Measurements from ENCODE around the gene ELMOD3.
"Not testable (repeated sequence)": the region's sequence is repeated elsewhere in the genome, so short reads cannot be mapped to it uniquely, and the experiment has no call there.

Gene ELMOD3

DNA sequence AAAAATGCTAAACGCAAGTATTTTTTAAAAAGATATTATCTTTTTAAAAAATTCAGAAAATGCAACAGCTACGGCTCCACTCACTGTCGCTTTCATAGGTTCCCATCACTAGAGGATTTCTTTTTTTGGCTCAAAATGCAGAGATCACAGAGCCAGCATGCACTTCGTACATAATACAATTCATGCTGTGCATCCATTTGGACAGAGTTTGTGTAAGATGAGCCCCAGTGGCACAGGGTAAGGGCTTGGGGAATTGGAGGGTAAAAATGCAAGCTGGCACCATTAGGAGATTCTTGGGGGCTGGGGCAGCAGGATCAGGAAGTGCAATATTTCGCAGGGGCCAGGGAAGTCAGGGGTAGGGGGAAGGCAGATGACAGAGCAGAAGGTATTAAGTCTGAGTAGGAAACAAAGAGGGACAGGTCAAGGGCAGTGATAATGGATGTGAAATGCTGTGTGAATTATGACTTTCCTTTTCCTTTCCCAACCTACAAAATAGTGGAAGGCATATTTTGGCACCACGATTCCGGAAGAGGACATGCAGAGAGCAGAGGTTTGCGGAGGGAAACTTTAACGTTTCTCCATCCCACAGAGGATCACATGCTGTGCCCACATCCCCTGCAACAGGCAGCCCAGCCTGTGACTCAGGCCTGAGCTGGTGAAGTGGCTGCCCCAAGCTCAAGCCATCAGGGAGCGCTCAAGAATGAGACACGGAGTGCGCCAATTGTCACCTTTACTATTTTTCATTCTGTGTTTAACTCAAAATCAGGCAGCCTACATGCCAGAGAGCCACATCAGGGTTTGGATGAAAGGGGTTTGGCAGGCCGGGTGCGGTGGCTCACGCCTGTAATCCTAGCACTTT is 50.9 kb downstream of the ELMOD3 start:
- DNase-seq = no peak

DNA sequence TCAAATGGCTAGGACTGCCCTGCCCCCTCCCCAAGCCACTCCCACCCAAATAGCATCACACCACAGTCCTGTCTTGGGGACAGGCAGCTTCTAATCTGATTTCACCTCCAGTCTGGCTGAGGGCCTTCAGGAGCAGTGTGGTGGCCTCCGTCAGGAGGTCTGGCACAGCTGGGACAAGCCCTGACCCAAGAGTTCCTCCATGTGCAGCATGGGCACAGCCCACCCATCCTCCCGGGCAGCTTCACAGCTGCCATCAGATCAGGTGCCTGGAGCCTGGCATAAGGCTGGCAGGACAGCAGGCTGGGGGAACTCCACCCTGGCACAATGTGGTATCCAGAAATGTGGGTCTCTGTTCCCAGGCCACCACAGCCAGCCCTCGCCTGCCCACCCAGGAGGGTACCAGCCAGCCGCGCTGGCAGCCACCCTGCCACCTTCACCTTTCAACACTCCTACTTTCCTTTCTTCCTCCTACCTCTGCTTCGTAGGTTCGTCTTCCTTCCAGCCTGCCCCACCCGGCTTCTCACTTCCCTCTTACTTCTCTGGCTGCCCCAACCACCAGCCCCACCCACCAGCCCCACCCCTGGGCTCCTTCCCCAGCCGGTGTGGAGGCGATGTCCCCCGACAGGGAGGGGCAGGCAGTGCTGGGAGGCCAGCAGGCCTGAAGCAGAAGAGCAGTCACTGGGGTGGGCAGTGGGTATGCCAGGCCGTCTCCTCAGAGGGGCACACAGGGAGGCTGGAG is 55.4 kb downstream of the ELMOD3 start, which contains the start of gene CAPG:
TSS of gene CAPG (minus strand) at position 522 of the 739 bp plus-strand sequence. CDS start 8,221 bp downstream, outside the sequence.
- DNase-seq = no peak

GRCh38 chr2:85410584-85411404 is 56.2 kb downstream of the ELMOD3 start:
- DNase-seq = no peak

DNA sequence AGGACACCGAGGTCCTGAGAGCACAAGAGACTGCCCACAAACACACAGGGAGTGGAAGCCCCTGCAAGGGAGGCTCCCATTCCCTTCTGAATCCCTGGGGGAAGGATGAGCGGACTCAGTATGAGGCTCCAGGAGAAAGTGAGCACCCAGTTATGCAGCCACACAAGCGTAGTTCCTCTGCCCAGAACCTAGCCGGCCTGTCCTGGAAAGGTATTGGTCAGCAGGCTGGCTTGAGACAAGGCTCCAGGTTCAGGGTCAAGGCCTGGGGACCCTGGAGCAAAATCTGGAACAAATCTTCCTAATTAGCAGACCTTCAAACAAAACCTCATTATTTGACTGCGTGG is 56.8 kb downstream of the ELMOD3 start:
- no peak for DNase-seq

DNA sequence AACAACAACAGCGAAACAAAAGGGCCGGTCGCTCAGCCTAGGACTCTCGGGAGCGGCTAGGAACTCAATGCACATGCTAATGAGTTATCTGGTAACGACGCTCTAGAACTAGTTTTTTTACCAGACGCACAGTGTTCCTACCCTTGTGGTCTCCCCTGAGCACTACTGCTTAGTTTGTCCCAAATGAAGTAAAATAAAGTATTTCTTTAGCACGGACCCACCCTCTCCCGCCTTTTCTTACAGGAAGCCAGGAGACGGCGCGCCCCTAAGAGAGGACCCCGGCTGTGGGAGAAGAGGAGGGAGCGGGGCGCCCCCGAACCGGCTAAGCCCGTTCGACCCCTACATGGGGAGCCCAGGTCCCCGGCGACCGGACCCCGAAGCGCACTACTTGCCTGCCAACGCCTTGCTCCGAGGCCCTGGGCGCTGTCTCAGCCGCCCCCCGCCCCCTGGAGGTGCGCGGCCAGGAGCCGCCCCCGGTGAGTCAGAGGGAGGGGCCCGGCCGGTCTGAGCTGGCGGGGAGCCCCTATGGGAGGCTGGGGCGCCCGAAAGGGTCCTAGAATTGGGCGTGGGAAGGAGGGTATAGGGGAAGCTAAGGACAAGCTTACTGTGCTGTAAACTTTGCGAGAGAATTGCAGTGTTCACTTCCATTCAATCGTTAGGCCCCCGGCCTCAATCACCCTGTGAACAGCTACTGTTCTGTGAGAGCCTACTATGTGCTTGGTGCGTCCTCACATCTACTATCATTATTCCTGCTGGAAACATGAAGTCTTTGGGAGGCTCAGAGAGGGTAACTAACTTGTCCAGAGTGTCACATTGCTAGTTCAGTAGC is 59.2 kb downstream of the ELMOD3 start:
- DNase-seq = no peak

DNA sequence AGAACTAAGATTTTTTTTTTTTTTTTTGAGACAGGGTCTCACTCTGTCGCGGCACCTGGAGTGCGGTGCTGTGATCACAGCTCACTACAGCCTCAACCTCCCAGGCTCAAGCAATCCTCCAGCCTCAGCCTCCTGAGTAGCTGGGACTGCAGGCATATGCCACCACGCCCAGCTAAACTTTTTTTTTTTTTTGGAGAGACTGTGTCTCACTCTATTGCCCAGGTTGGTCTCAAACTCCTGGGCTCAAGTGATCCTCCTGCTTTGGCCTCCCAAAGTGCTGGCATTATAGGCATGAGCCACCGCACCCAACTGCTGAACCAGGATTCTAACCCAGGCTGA is 59.8 kb downstream of the ELMOD3 start:
- not testable (repeated sequence) for DNase-seq

DNA sequence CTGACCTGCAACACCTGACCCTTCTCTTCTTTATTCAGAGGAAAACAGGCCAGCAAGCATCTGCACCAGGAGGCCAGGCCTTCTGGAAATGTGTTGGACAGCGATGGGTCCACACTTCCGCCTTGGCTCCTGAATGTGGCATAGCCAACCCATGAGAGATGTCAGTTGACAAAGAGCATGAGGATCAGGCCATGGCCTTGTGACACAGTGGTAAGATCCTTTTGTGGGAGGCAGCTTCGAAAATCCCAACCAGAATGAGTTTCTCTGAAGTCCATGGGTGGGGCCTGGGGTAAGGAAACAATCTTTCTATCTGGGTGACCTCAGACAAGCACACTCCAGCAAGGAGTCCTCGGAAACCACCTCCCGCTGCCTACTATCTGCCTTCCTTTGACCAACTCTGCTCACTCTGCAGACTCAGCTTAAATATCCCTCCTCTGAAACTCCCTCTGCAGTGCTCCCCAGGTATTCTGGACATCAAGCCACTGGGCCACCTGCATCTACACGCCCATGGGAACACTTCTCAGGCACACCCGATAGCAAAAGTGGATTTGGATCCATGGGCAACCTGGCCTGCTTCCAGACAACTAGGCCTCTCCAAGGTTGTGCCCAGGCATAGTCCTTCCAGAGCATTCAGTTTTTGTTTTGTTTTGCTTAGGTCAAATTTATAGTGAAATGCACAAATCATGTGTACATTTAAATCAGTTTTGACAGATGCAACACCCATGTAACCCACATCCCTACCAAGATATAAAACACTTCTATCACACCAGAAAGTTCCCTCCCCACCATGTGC is 60.4 kb downstream of the ELMOD3 start:
- DNase-seq = no peak

- DNase-seq = no peak
Measured at GRCh38 chr2:85415980-85416650, 61.5 kb downstream of the ELMOD3 start.

DNA sequence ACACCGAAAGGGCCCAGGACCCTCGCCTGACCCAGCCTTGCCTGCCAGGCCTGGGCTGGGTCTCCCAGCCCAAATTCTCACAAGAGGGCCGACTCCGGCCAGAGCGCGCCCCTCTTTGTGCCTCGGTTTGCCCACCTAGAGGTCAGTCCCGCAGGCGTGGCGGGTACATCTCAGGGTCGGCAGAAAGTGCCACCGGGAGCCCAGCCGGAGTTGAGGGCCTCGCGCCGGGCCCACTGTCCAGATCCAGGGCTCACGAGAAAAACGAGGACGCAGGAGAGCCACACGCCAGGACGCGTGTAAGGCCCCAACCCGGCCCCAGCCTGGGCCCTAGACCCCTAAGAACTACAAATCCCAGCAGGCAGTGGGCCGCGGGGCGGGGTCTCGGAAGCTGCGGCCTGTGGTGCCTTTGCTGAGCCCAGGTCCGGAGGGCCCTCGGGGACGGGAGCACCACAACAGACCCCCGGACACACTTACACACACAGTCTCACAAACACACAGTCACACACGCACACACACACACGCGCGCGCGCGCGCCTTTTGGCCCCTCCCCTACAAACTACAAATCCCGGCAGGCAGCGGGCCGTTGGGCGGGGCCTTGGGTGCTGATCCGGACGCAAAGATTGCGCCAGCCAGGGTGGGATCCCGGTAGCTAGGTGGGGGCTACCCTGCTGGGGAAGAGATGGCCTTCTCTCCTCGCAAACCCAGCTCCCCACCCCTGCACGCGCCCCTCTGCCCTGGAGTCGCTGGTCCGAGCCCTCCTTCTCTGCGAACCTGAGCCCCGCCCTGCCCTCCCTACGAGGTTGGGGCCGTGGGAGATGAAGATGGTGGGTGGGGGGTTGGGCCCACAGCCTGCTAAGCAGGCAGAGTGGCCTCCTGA is 63.8 kb downstream of the ELMOD3 start, which contains the start of gene SH2D6:
TSS of gene SH2D6 (plus strand) at position 583 of the 877 bp plus-strand sequence. CDS start 10,752 bp downstream, outside the sequence.
- peak; percentile 29 for DNase-seq

GRCh38 chr2:85419009-85419675 is 64.6 kb downstream of the ELMOD3 start:
- DNase-seq = no peak

- DNase-seq = peak; percentile 27
Measured at GRCh38 chr2:85420536-85421259, 66.1 kb downstream of the ELMOD3 start.

GRCh38 chr2:85421260-85422071 is 66.9 kb downstream of the ELMOD3 start:
- peak; percentile 52 for DNase-seq

DNA sequence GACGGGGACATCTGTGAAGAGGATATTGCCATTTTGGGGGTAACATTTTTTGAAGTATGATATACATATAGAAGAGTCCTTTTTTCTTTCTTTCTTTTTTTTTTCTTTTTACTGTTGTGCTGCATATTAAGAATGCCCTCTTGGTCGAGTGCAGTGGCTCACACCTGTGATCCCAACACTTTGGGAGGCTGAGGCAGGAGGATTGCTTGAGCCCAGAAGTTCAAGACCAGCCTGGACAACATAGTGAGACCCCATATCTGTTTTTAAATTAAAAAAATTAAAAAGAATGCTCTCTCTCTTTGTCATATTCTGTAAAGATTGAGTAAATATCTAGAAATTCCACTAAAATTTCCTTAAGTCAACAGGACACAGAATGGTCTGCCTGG is 67.5 kb downstream of the ELMOD3 start:
- DNase-seq = no peak

DNA sequence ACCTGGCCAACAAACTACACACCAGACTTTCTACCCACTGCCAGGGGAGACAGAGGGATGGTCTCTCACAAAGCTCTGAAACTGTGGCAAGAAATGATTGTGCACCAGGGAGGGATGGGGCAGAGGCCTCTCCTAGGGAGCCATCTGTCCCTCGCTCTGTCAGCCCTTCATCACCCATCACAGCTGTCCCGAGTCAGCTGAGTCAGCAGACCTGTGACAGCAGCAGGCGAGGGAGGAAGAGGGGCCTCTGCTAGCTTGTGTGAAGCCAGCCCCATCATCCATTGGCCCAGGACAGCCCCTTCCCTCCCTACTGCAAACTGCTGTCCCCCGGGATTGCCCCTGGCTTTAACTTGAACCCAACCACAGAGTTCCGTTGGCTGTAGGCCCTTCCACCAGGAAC is 69.0 kb downstream of the ELMOD3 start:
- no peak for DNase-seq

- DNase-seq = no peak
Measured at GRCh38 chr2:85425588-85425987, 71.0 kb downstream of the ELMOD3 start.

DNA sequence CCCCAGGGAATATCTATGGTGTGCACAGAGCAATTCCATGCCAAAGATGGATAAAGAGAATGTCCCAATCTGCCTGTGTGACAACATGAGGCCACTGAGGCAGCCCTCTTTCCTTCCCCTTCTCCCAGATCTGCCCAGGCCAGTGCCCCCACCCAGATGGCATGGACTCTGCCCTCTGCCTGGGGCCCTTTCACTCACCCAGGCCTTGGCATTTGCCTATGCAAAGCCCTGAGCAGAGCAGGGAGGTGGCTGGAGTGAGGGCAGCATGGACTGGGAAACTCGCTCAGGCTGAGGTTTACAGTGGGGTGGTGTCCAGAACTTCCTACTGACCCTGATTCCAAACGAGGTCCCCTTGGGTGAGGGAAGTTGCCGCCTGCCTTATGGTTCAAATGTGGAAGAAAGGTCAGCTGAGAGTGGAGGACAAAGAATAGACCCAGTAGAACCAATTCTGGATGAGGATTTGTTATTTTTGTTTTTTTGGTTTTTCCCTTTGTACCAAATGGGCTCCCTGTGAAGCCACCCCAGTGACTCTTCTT is 72.8 kb downstream of the ELMOD3 start:
- no peak for DNase-seq

DNA sequence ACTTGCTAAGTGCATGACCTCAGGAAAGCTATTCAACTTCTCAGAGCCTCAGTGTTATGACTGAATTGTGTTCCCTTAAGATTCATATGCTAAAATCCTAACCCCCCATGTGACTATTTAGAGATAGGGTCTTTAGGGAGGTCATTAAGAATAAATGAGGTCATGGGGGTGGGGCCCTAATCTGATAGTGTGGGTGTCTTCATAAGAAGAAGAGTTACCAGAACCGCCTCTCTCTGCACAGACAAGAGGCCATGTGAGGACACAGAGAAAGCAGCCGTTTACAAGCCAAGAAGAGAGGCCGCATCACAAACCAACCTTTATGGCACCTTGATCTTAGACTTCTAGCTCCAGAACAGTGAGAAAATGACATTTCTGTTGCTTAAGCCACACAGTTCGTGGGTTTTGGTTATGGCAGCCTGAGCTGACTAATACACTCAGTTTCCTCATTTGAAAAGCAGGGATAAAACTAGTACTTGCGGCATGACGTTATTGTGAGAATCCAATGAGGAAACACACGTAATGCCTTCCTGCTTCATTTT is 73.8 kb downstream of the ELMOD3 start:
- DNase-seq = no peak
